HuH-7.5 (cell line): Measurements from ENCODE around the gene TNS3.

Experiments
- DNase-seq: peaks from one replicate; pipeline ENCODE4 v3.0.0; 2011; ENCODE audit warnings: low spot score

Gene TNS3

DNA sequence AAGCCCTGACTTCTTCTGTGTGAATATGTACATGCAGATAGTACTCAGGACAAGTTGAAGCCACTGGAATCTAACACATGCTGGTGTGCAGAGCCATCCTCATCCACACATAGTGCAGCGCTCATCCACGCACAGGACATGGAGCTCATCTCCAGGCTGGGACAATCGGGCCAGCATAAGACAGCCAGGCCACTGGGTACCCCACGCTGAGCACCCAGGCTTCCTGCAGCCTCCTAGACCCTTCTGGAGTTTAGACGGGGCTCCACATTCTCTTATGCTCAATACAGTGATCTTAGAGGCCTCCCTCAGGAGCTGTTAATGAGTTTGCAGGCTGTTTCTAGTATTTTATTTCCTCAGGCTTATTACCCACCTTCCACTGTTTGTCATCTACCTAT lies 238.9 kb downstream of the TNS3 start:
- DNase-seq: no peak

DNA sequence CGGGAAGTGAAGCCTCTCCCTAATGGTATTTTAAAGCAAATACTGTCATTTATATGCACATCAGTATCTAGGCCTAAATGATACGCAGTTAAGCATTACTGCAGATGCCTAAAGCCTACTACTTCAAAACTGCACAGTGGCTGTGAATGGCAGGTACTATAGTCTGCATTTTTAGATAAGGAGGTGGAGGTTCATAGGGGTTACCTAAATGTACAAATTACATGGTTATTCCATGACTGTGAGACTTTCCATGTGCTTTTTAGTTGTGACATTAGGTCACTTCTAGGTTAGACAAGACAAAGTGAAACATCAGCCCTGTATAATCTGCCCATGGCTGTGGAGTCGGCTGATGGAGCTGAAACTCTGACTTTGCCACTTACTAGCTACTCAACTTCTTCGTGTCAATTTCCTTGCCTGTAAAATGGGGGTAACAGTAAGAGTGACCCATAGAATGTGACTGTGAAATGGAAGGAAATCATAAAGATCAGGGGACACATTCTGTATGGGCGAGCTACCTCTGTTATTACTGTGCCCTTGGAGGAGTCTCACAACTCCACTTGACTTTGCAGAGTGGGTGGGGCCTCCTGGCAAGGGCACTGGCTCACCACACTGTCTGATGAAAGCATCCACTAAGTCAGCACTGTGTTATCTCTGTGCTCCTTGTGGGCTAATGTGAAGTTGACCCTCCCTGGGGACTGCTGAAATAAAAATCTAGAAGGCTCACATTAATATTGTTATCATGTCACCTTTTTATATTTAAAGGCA lies 239.4 kb downstream of the TNS3 start:
- DNase-seq: no peak

DNA sequence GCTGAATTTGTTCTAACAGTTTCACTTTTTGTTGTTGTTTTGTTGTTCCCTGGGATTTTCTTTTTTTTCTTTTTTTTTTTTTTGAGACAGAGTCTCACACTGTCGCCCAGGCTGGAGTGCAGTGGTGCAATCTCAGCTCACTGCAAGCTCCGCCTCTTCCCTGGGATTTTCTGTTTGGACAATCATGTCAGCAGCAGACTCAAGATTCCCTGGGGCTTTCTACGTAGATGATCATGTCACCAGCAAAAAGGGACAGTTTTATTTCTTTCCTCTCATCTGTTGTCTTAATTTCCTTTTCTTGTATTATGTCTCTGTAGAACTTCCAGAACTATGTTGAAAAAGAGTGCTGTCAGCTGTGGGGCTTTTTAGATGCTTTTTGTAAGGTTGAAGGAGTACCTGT lies 241.4 kb downstream of the TNS3 start:
- no peak for DNase-seq

DNA sequence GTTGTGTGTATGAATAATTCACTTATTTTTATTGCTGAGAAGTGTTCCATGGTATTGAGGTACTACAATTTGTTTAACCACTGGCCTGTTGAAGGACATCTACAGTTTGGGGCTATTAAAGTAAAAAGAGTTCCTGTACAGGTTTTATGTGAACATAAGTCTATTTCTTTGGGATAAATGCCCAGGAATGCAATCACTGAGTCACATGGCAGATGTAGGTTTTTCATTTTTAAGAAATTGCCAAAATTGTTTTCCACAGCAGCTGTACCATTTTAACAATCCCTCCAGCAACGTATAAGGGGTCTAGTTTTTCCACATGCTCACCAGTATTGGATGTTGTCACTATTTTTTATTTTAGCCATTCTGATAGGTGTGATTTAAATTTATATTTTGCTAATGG lies 243.9 kb downstream of the TNS3 start:
- DNase-seq: no peak

DNA sequence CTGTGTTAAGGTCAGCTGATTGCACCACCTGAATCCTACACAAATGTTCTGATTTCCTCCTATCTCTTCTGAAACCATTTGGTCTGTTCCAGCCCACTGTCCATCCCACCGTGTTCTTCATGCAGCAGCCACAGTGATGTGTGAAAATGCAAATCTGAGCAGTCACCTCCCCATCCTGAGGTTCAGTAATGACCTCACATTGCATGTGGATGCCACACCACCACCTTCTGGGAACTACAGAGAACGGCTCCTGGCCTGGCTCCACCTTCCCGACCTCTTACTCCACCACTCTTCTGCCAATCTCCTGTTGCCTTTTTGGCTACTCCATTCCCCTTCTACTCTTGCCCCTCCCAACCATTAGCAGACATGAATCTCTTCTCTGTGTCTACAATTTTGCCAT lies 244.4 kb downstream of the TNS3 start:
- no peak for DNase-seq

DNA sequence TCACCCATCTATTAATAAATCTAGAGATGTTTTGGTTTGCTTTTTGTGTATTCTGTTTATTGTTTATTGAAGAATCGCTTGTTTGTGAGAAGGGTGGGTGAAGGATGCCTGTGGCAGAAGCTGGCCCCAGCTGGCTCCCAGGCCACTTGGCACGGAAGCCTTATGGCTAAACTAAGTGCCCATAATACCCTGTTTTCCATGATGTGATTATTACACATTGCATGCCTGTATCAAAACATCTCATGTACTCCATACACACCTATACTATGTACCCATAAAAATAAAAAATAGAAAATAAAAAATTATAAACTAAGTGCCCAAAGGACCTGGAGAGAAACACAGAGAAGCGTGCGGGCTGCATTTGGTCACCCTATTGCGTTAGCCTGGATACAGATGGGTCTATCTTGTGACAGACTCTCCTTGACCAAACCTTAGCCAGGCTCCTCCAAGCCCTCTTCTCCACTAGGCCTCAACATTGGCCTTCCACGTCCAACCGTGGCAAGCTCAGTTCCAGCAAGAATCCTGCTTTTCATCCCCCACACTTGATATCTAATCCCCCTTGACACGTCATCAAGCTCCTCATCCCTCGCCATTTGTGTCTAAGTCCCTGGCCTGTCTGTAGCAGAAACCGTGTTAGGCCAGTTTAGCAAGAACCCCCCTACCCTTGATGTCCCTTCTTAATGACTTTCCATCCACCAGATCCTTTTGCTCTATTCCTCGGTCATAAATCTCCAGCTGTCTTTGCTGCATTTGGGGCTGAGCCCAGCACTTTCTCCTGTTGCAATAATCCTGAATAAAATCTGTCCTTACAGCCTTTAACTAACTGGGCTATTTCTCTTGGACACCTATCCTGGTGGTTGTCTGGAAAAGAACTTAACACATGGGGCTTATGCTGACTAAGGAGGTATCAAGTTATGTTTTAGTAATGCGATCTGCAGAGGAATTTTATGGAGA lies 245.2 kb downstream of the TNS3 start:
- no peak for DNase-seq

DNA sequence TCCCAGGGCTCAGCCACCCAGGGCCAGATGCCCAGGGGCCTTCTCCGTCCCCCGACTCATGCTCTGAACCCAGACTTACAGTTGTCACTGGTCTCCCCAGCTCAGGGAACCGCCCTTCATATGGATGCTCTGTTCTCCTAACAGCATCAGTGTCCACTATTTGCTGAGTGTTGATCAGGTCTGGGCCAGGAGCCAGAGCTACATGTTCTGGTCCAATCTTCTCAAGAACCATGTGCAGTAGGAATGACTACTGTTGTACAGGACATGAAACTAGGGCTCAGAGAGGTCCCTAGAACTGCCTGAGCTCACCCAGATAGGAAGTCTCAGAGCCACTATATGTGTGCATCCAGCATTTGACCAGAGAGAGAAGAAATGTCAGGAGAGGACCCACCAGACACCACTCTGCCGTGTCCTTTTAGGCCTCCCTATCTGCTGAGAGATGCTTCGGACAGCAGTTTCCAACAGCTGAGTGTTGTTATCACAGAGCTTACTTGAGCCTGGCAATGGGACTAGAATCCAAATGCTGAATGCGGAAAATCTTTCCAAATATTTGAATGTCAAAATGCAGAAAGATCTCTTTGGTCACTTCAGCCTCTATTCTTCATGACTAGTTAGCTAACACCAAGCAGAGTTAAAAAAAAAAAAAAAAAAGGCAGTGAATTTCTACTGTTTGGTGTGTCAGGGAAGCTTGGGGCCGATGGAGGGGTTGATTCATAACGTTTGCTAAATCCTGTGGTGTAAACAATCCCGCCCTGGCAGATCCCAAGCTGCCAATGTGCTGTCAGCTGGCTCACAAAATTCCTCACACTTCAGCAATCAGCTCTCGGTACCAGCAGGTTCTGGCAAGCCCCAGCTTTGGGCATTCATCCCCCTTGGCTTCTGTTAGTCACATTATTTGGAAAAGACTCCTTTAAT lies 246.1 kb downstream of the TNS3 start:
- no peak for DNase-seq

DNA sequence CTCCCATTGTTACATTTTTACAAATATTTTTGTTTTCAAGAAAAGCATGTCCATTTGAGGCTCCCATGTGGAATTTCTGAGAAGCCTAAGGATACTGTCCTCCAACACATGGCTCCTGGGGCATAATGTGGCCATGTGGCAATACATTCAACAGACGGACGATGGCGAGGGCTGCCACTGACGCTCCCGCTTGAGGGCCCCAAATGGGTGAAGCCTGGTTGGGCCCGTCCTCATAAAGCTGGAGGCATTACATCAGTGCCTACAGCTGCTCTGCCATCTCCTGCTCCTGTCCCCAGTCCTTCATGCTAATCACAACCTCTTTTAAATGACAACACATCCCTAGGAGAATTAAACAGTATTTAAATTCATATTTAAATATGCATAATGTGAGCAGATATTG lies 246.8 kb downstream of the TNS3 start:
- DNase-seq: no peak

DNA sequence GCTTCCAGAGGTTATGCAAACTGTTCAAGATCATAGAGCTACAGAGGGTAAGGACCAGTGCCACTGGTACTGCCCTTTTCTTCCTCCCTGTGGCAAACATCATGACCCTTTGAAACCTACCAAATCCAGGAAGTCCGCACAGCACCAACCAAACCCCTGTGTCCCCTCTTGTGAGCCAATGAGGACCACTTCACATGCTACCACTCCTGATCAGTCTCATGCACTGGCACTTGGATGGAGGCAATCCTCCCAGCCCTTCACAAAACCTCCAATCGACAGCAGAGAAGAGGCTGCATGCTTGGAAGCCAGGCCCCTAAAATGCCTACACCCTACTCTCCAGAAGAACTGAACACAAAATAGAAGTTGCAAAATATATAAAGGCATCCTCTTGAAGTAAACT lies 248.0 kb downstream of the TNS3 start:
- DNase-seq: no peak

DNA sequence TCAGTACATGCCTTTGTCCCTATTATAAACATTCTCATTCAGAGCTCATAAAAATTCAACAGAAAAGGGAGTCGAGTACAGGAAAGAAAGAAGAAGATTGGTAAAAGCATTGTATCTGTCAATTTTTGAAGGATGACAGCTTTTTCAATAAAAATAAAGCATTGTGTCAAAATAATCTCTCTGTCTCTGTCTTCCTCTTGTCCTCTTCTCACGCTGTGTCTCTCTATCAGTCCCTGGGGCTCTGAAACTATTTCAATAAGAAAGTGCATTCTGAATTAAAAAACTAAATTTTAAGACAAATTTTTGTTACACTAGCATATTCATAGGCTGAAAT lies 248.4 kb downstream of the TNS3 start:
- DNase-seq: no peak

DNA sequence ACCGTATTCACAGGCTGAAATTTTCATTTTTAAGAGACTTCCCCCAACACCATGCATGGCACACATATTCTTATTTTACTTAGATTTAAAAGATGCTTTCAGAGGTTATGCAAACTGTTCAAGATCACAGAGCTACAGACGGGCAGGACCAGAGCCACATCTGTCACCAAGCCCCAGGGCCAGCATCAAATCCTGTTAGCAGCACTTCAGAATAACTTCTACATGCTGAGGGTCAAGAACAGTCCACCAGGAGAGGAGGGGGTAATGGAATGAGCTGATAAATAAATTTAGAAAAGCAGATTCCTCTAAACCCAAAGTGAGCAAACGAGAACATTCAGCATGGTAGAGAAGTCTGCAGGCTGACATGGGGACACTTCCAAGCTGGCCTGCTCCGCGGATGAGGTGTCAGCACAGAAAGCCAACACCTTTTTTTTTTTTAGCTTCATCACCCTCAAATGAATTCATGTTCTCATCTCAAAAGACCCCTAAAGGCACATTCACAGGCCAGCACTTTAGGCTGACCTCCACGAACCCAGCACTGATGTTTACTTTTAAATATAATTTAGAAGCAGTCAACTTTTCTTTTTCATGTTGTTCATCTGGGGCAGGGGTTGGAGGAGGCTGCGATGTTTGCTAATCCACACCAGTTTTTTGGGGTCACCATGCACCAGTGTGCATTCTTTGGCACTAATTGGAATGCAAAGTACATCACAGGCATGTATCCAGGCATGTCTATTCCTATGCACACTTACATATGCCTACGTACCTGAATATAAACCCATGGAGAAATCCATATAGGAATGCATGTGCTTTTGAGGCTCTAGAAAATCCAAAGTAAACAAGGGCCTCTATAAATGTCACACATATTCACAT lies 249.0 kb downstream of the TNS3 start:
- DNase-seq: no peak

DNA sequence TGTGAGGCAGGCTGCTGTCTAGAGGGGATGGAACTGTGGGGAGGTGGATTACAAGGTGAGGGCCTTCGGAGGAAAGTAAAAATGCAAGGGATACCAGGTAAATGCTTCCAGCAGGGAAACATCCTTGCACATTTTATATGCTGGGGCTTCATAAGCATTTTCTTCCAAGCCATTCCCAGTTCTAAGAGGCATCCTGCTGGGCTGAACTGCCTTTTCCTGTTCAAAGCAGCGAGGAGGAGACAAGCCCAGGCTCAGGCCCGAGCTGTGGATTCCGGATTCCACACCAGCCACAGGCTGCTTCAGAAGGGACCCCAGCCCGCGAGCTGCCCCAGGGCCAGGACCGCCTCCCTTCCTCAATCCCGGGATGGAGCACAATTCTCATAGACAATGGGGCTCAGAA lies 249.7 kb downstream of the TNS3 start:
- no peak for DNase-seq

DNA sequence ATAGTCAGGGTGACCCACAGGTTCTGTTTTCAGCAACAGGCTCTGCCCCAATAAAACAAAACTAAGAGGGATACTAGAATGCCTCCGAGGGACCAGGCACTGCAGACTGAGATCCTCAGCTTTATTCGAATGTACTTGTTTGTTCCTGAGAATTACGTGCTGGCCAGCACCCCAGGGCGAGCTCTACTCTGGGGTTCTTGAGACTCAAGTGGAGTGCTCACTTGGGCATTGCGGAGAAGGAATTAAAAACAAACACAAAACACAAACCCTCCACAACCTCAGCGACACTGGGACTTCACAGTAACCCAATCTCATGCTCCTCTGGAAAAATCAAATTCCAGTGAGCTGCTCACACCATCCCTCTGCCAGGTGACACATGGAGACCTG lies 250.7 kb downstream of the TNS3 start:
- DNase-seq: no peak

DNA sequence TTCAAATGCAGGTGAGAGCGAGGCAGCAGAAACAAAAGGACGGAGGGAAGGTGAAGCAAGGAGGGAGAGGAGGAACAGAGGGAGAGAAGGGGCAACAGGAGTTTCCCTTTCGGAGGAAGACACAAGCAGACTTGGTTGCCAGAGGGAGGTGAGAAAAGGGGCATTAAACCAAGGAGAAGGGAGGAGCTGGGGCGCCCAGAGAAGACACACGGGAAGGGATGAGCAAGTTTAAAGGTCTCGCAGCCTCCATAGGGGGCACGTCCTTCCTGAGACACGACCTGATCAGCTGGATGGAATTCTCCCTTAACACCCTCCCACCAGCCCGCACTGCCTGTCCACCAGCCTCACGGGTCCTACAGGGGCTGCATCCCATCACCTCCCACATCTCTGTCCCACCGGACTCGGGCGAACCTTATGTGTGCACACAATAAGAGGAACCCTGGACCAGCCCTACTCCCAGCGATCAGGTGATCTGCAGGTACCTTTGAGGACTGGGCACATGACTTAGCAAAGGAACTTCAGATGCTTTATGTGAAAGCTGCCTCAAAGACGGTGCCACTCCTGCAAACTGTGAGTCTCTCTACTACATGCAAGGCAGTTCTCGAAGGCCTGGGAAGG lies 251.2 kb downstream of the TNS3 start:
- DNase-seq: no peak

DNA sequence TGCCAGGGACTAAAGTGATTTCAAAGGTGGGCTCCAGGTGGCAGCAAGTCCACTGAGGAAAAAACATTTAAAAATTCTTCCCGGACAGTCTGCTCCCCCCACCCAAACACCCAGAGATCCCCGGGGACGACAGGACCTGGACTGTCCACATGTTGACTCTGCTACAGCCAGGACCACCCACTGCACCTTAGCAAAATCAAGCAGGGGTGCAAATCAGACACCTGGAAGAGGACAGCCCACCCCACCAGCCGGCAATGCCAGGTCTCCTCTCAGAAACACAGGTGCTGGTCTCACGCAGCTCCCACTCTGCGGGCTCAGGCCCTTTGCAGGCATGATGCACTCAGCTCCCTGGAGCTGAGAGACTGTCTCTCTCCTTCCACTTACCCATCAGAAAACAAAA lies 251.9 kb downstream of the TNS3 start:
- no peak for DNase-seq

DNA sequence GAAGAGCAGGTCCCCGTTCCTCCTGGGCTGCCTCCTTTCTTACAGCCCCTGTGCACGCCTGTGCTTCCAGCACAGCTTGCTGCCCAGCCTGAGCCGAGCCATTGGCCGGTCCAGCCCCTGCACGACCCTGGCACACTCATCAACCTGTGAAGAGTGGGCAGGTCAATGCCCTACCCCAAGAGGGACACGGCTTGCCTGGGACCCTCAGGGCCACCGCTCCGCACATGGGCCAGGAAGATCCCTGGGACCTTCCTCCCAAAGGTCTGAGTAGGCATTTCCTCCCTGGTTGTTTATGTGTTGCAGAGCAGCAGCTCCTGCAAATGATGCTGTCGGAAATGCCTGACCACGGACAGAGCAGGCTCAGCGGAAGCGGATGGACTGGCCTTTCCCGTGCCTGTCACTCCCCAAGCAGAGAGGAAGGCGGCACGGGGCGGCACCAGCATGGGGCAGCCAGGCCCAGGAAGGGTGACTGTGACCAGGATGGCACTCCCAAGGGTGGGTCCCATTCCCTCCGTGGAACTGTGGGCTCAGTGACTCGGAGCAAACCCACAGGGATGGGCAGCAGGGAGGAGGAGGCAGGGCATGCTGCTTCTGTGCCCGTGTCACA lies 252.5 kb downstream of the TNS3 start:
- DNase-seq: no peak

DNA sequence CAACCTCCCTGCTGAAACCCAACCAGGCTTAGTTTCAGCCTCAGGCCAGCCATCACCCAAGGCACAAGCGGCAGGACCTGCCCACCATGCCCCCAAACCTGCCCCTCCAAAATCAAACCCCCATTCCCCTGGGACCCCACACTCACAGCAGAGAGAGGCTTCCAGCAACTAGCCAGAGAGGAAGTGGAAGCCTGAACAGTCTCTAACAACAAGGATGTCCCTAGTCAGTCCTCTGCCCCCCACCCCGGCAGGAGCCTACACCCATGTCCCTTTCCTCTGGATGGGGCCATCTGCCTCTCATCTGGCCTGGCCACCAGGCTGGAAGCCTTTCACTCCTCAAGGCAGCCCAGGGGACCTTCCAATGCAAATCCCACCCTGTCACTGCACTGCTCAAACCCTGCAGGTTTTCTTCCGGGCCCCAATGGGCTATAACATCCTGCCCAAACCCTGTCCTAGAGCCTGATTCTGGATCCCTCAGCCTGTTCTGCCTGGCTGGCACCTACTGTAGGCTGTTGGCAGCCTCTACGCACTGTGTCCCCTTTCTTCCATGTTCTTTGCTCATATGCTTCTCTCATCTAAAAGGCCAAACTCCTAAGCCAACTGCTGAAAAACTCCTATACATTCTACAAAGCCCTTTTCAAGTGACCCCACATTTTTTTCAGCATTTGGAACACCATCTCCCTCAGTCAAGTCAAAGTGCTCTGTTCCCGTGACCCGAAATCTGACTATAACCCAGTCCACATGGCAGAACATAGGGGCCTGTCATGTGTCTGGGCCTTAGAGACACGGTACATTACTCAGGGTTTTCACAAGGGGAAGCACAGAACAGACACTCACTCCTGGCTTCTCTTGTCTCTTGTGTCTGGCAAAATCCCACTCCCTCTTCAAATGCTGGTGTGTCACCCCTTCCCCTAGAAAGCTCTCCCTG lies 253.3 kb downstream of the TNS3 start:
- no peak for DNase-seq

DNA sequence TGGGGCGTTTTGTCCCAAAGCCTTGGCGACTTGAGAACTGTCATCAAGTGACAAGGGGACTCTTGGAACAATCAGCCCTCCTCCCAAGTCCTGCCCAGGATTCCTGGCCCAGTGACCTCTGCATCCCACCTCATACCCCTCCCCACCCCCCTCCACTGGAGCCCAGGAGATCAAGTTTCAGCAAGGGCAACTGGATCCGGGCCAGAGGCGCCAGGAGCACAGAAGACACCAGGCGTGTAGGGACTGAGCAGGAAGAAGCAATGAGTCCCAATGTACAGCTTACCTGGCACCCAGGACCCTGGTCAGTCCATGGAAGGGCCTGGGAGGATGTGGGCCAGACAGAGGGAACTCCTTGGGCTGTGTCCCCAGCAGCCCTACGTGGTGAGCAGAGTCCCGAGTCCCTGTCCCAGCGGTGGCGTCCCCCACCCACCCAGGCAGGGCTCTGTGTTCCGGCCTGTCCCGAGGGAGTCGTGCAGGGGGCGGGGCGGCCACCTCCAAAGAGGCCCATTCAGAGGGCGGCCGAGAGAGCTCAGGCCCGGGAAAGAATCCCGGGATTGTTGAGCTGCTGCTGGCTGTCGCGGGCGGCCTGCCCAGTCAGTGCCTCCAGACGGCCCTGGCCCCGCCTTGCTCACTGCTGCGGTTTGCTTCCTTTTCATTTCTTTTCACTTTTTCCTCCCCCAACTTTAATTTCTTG lies 254.1 kb downstream of the TNS3 start:
- no peak for DNase-seq

DNA sequence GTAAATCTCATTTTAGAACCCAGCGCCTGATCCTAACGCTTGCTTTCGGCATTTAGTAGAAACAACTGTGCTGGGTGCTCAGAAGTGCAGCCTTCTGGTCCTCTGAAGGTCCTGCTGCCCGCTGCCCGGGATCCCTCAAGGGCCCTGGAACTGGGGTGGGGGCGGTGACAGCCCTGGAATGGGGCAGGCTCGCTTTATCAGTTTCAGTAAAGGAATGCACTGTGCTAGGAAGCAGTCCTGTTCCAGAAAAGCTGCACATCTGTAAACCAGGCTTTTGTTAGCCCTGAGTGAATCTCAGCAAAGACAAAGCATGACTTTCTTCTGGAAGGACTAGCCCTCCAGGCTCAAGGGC lies 254.6 kb downstream of the TNS3 start:
- no peak for DNase-seq
